NCI-H128 (cell line): ENCODE measurements around the gene SAMSN1.
"Not testable (repeated sequence)": the region's sequence is repeated elsewhere in the genome, so short reads cannot be mapped to it uniquely, and the experiment has no call there.

Experiments used
- DNase-seq: peaks from one replicate; lab custom pipeline; 2025; ENCODE audit not compliant: unreplicated experiment; lab: John Stamatoyannopoulos, UW

SAMSN1 gene

GRCh38 chr21:14531757-14532316, 14.3 kb downstream of the SAMSN1 start:
- DNase-seq: no peak

GRCh38 chr21:14530592-14530991, 15.5 kb downstream of the SAMSN1 start:
- no peak for DNase-seq

- DNase-seq: no peak
These were observed 17.3 kb downstream of the SAMSN1 start for GRCh38 chr21:14528815-14529214.

- no peak for DNase-seq
These were observed 18.1 kb downstream of the SAMSN1 start for GRCh38 chr21:14527696-14528652.

- DNase-seq: no peak
These were observed 19.0 kb downstream of the SAMSN1 start for GRCh38 chr21:14526836-14527695.

GRCh38 chr21:14526199-14526598, 19.9 kb downstream of the SAMSN1 start:
- no peak for DNase-seq

- no peak for DNase-seq
These were observed 22.9 kb downstream of the SAMSN1 start for GRCh38 chr21:14523234-14523633.

- no peak for DNase-seq
These were observed 23.4 kb downstream of the SAMSN1 start for GRCh38 chr21:14522736-14523135.

- no peak for DNase-seq
These were observed 25.6 kb downstream of the SAMSN1 start for GRCh38 chr21:14520535-14520934.

- DNase-seq: no peak
These were observed 27.1 kb downstream of the SAMSN1 start for GRCh38 chr21:14519000-14519399.

GRCh38 chr21:14513804-14514203, 32.3 kb downstream of the SAMSN1 start:
- no peak for DNase-seq

- DNase-seq: not testable (repeated sequence)
These were observed 39.2 kb downstream of the SAMSN1 start for GRCh38 chr21:14506859-14507457.

- DNase-seq: no peak
These were observed 45.2 kb downstream of the SAMSN1 start for GRCh38 chr21:14500873-14501272.

- no peak for DNase-seq
These were observed 46.8 kb downstream of the SAMSN1 start for GRCh38 chr21:14499316-14499715.

- DNase-seq: no peak
These were observed 48.3 kb downstream of the SAMSN1 start for GRCh38 chr21:14497825-14498224.

- no peak for DNase-seq
These were observed 51.0 kb downstream of the SAMSN1 start for GRCh38 chr21:14495075-14495474.

GRCh38 chr21:14494181-14494580, 51.9 kb downstream of the SAMSN1 start:
- not testable (repeated sequence) for DNase-seq

GRCh38 chr21:14493731-14494130, 52.4 kb downstream of the SAMSN1 start:
- no peak for DNase-seq

GRCh38 chr21:14492931-14493330, 53.2 kb downstream of the SAMSN1 start:
- no peak for DNase-seq

GRCh38 chr21:14491269-14491681, 54.8 kb downstream of the SAMSN1 start:
- no peak for DNase-seq

GRCh38 chr21:14488672-14489204, 57.4 kb downstream of the SAMSN1 start:
- DNase-seq: no peak
